Mesendoderm (in vitro differentiated cells): ENCODE results near the gene SPRED3.
"Not testable (repeated sequence)": the region's sequence is repeated elsewhere in the genome, so short reads cannot be mapped to it uniquely, and the experiment has no call there.

ENCODE experiments used
- DNase-seq: peaks from one replicate; pipeline ENCODE4 v3.0.0; 2013
- H2AK5ac ChIP-seq: 2 replicates; pipeline ENCODE4 v1.6.1; 2013; ENCODE audit warnings: low read length, inconsistent platforms
- H2BK120ac ChIP-seq: 2 replicates; pipeline ENCODE4 v1.6.1; 2013; ENCODE audit warnings: low read depth, mild to moderate bottlenecking, low read length, moderate library complexity, mixed read lengths
- H2BK15ac ChIP-seq: replicated peaks from 2 replicates; pipeline ENCODE4 v1.6.1; 2013; ENCODE audit warnings: low read depth, mild to moderate bottlenecking, moderate library complexity
- H2BK5ac ChIP-seq: 2 replicates; pipeline ENCODE4 v1.6.1; 2013; ENCODE audit warnings: low read length, inconsistent platforms
- H3K18ac ChIP-seq: 2 replicates; pipeline ENCODE4 v1.6.1; 2013; ENCODE audit warnings: mild to moderate bottlenecking, low read length, mixed read lengths
- H3K23ac ChIP-seq: one replicate; pipeline ENCODE4 v1.6.1; 2013; ENCODE audit warnings: low read length
- H3K27ac ChIP-seq: 2 replicates; pipeline ENCODE4 v1.5.1; 2013; ENCODE audit warnings: low read depth, mild to moderate bottlenecking, inconsistent platforms, low read length, moderate library complexity
- H3K27me3 ChIP-seq: 2 replicates; pipeline ENCODE4 v1.6.1; 2013; ENCODE audit warnings: low read length, control low read depth, mild to moderate bottlenecking, inconsistent platforms; ENCODE audit not compliant: insufficient read depth, poor library complexity
- H3K36me3 ChIP-seq: 2 replicates; pipeline ENCODE4 v1.6.1; 2013; ENCODE audit warnings: low read length, inconsistent platforms; ENCODE audit not compliant: control insufficient read depth, insufficient read depth
- H3K4ac ChIP-seq: one replicate; pipeline ENCODE4 v1.6.1; 2013; ENCODE audit warnings: low read depth, mild to moderate bottlenecking, low read length, moderate library complexity
- H3K4me1 ChIP-seq: 2 replicates; pipeline ENCODE4 v1.6.1; 2013; ENCODE audit warnings: low read depth, low read length, inconsistent platforms; ENCODE audit not compliant: control insufficient read depth
- H3K4me2 ChIP-seq: 2 replicates; pipeline ENCODE4 v1.6.1; 2013; ENCODE audit warnings: low read length
- H3K4me3 ChIP-seq: 2 replicates; pipeline ENCODE4 v1.5.1; 2013; ENCODE audit warnings: mild to moderate bottlenecking, low read length
- H3K56ac ChIP-seq: one replicate; pipeline ENCODE4 v1.6.1; 2013; ENCODE audit warnings: low read length
- H3K79me1 ChIP-seq: 2 replicates; pipeline ENCODE4 v1.6.1; 2013; ENCODE audit warnings: low read length, inconsistent platforms
- H3K79me2 ChIP-seq: 2 replicates; pipeline ENCODE4 v1.6.1; 2013; ENCODE audit warnings: mild to moderate bottlenecking, low read length; ENCODE audit not compliant: control insufficient read depth, insufficient read depth
- H3K9ac ChIP-seq: 2 replicates; pipeline ENCODE4 v1.6.1; 2013; ENCODE audit warnings: low read length, inconsistent platforms
- H4K5ac ChIP-seq: one replicate; pipeline ENCODE4 v1.6.1; 2013; ENCODE audit warnings: low read length
- H4K8ac ChIP-seq: one replicate; pipeline ENCODE4 v1.6.1; 2013; ENCODE audit warnings: low read depth, mild to moderate bottlenecking, control low read depth, low read length, moderate library complexity
- WGBS: extraction: QIAGEN DNeasy Blood & Tissue Kit; methylation state at CpG from one replicate; pipeline ENCODE4 v1.1.7; 2013; ENCODE audit warnings: low lambda C conversion rate, missing lambda C conversion rate; ENCODE audit not compliant: insufficient coverage; ENCODE audit errors: extremely low coverage; 5-methylcytosine and 5-hydroxymethylcytosine counted together

The SPRED3 gene

GRCh38 chr19:38404858-38405257, 16.4 kb downstream of the SPRED3 start:
- Histone ChIP-seq H3K27me3 (no peaks in the 10 kb centered on the region), H2BK5ac (no peak overlapping the region), H3K36me3 (no peaks in the 10 kb centered on the region), H2AK5ac (no peak overlapping the region), H4K8ac (no peak overlapping the region), H4K5ac (no peak overlapping the region), H2BK120ac (no peak overlapping the region), H3K4ac (no peak overlapping the region), H3K9ac (no peak overlapping the region), H3K23ac (no peak overlapping the region), H2BK15ac (no peak overlapping the region), H3K79me2 (no peaks in the 10 kb centered on the region), H3K27ac (no peak overlapping the region), H3K4me2 (no peak overlapping the region), H3K56ac (no peak overlapping the region), H3K18ac (no peak overlapping the region), H3K79me1 (no peaks in the 10 kb centered on the region), H3K4me1 (no peaks in the 10 kb centered on the region), H3K4me3 (no peak overlapping the region)
- no CpG with 5 or more reads among the region's 6 CpGs for WGBS
- DNase-seq = no peak

GRCh38 chr19:38405276-38405675, 16.8 kb downstream of the SPRED3 start:
- no peak overlapping the region for H4K8ac ChIP-seq
- no peak overlapping the region for H3K4ac ChIP-seq
- H3K56ac ChIP-seq = no peak overlapping the region
- H3K23ac ChIP-seq = no peak overlapping the region
- H4K5ac ChIP-seq = no peak overlapping the region
- no peak overlapping the region for H2BK5ac ChIP-seq
- H3K9ac ChIP-seq = no peak overlapping the region
- H3K79me1 ChIP-seq = no peaks in the 10 kb centered on the region
- no peak overlapping the region for H3K4me2 ChIP-seq
- no peak overlapping the region for H2BK15ac ChIP-seq
- no peaks in the 10 kb centered on the region for H3K36me3 ChIP-seq
- H2AK5ac ChIP-seq = no peak overlapping the region
- no peak overlapping the region for H3K18ac ChIP-seq
- no CpG with 5 or more reads among the region's 8 CpGs for WGBS
- no peak for DNase-seq
- no peaks in the 10 kb centered on the region for H3K27me3 ChIP-seq
- no peak overlapping the region for H3K4me3 ChIP-seq
- no peak overlapping the region for H2BK120ac ChIP-seq
- no peaks in the 10 kb centered on the region for H3K4me1 ChIP-seq
- H3K27ac ChIP-seq = no peak overlapping the region
- H3K79me2 ChIP-seq = no peaks in the 10 kb centered on the region

- Histone ChIP-seq H3K56ac (no peak overlapping the region), H4K5ac (no peak overlapping the region), H3K9ac (no peak overlapping the region), H2BK5ac (no peak overlapping the region), H2BK120ac (no peak overlapping the region), H3K79me2 (no peaks in the 10 kb centered on the region), H4K8ac (no peak overlapping the region), H2AK5ac (no peak overlapping the region), H2BK15ac (no peak overlapping the region), H3K27me3 (no peaks in the 10 kb centered on the region), H3K4me3 (no peak overlapping the region), H3K79me1 (no peaks in the 10 kb centered on the region), H3K4ac (no peak overlapping the region), H3K4me1 (no peaks in the 10 kb centered on the region), H3K18ac (no peak overlapping the region), H3K36me3 (no peaks in the 10 kb centered on the region), H3K4me2 (no peak overlapping the region), H3K27ac (no peak overlapping the region), H3K23ac (no peak overlapping the region)
- WGBS = no CpG with 5 or more reads among the region's 7 CpGs
- DNase-seq = no peak
Measured at GRCh38 chr19:38409631-38410133, 21.2 kb downstream of the SPRED3 start.

- H3K23ac ChIP-seq = not testable (repeated sequence)
Measured at GRCh38 chr19:38410407-38410806, 21.9 kb downstream of the SPRED3 start.

GRCh38 chr19:38411041-38411712, 22.7 kb downstream of the SPRED3 start:
- DNase-seq = no peak
- Histone ChIP-seq H3K4ac (no peak overlapping the region), H4K5ac (no peak overlapping the region), H2AK5ac (no peak overlapping the region), H3K79me1 (no peaks in the 10 kb centered on the region), H3K18ac (no peak overlapping the region), H2BK120ac (no peak overlapping the region), H3K79me2 (no peaks in the 10 kb centered on the region), H3K4me2 (no peak overlapping the region), H3K56ac (no peak overlapping the region), H3K9ac (no peak overlapping the region), H3K36me3 (no peaks in the 10 kb centered on the region), H2BK5ac (no peak overlapping the region), H3K4me3 (no peak overlapping the region), H3K23ac (no peak overlapping the region), H2BK15ac (no peak overlapping the region), H3K4me1 (no peaks in the 10 kb centered on the region), H3K27me3 (no peaks in the 10 kb centered on the region), H3K27ac (no peak overlapping the region), H4K8ac (no peak overlapping the region)
- no CpG with 5 or more reads among the region's 13 CpGs for WGBS

More at GRCh38 chr19:38410407-38410806, 21.9 kb downstream of the SPRED3 start:
- DNase-seq, H3K4me1 ChIP-seq, H3K36me3 ChIP-seq, H3K79me1 ChIP-seq, H4K8ac ChIP-seq, H3K9ac ChIP-seq, H3K27ac ChIP-seq, H2BK15ac ChIP-seq, H3K4ac ChIP-seq, H3K4me3 ChIP-seq, H3K79me2 ChIP-seq, H2AK5ac ChIP-seq, H3K4me2 ChIP-seq, H2BK120ac ChIP-seq, H3K18ac ChIP-seq, H3K56ac ChIP-seq, H2BK5ac ChIP-seq, H4K5ac ChIP-seq, H3K27me3 ChIP-seq: not testable (repeated sequence)
- WGBS = no CpG with 5 or more reads among the region's 6 CpGs

- not testable (repeated sequence) for H3K27me3 ChIP-seq, H3K79me2 ChIP-seq, H2BK5ac ChIP-seq, H3K36me3 ChIP-seq, H3K4ac ChIP-seq, H2BK120ac ChIP-seq, H3K4me3 ChIP-seq, H4K5ac ChIP-seq, H3K23ac ChIP-seq, H3K79me1 ChIP-seq, H2AK5ac ChIP-seq, DNase-seq, H4K8ac ChIP-seq, H3K9ac ChIP-seq, H3K18ac ChIP-seq, H3K4me1 ChIP-seq, H2BK15ac ChIP-seq, H3K4me2 ChIP-seq, H3K56ac ChIP-seq, H3K27ac ChIP-seq
- no CpG with 5 or more reads among the region's 5 CpGs for WGBS
Measured at GRCh38 chr19:38411898-38412297, 23.4 kb downstream of the SPRED3 start.
